Immature natural killer cell (primary cell): ENCODE measurements around the gene ZBED1. TPM values are rescaled to one million over a fixed set of nuclear protein-coding genes. Genes with fewer than 3 reads are reported as not detected.
"Not testable (repeated sequence)": the region's sequence is repeated elsewhere in the genome, so short reads cannot be mapped to it uniquely, and the experiment has no call there.

Experiments
- DNase-seq, 3 donors: peaks; one replicate each; pipeline ENCODE4 v3.0.0; 2022; ENCODE audit warnings: mixed read lengths in 1 of 3
- H3K27ac Mint-ChIP-seq, 6 donors: one replicate each; pipeline ENCODE4 v1.8.0; 2020; ENCODE audit warnings: mixed read lengths in 6 of 6, mild to moderate bottlenecking in 5 of 6, inconsistent platforms in 4 of 6, moderate library complexity in 3 of 6
- H3K27me3 Mint-ChIP-seq, 3 donors: one replicate each; pipeline ENCODE4 v1.8.0; 2020 to 2021; ENCODE audit warnings: low read depth in 3 of 3, mild to moderate bottlenecking in 3 of 3, mixed read lengths in 3 of 3, moderate library complexity in 3 of 3, inconsistent platforms in 1 of 3
- H3K36me3 Mint-ChIP-seq, 3 donors: one replicate each; pipeline ENCODE4 v1.8.0; 2020; ENCODE audit warnings: mixed read lengths in 3 of 3, inconsistent platforms in 2 of 3, mild to moderate bottlenecking in 2 of 3
- H3K4me1 Mint-ChIP-seq, 2 donors: one replicate each; pipeline ENCODE4 v1.8.0; 2020; ENCODE audit warnings: inconsistent platforms in 2 of 2, mild to moderate bottlenecking in 2 of 2, mixed read lengths in 2 of 2, moderate library complexity in 1 of 2
- H3K4me3 Mint-ChIP-seq, 5 donors: one replicate each; pipeline ENCODE4 v1.8.0; 2020; ENCODE audit warnings: mild to moderate bottlenecking in 5 of 5, mixed read lengths in 5 of 5, inconsistent platforms in 3 of 5, moderate library complexity in 3 of 5
- H3K9me3 Mint-ChIP-seq, 6 donors: one replicate each; pipeline ENCODE4 v1.8.0; 2020; ENCODE audit warnings: mild to moderate bottlenecking in 6 of 6, mixed read lengths in 6 of 6, inconsistent platforms in 4 of 6, moderate library complexity in 3 of 6
- polyA plus RNA-seq, 3 donors: library from polyadenylated mRNA; unstranded; fragments of 300-500 nt; fragmentation: Illumina TruSeq; gene quantifications; one replicate each; pipeline ENCODE4 v1.2.3, GENCODE V29; 2021

ZBED1 gene
- polyA plus RNA-seq, 3 donors from 2014 or later, result 23.7 to 48.1 (median 41.4) TPM

- H3K27ac Mint-ChIP-seq, result not testable (repeated sequence)
These were observed 33.7 kb upstream of the ZBED1 start for GRCh38 chrX:2534261-2535021.

GRCh38 chrX:2533424-2533823, 32.6 kb upstream of the ZBED1 start:
- Mint-ChIP-seq H3K36me3 (no peaks in the 10 kb centered on the region), H3K4me1 (no peaks in the 10 kb centered on the region), H3K27ac (no peak overlapping the region), H3K9me3 (no peaks in the 10 kb centered on the region), H3K27me3 (peaks cover 5 to 9% (median 8%) of the 10 kb centered on the region in 3 donors), H3K4me3 (no peak overlapping the region)
- no peak for DNase-seq

More at GRCh38 chrX:2534261-2535021, 33.7 kb upstream of the ZBED1 start:
- H3K9me3 Mint-ChIP-seq, H3K4me3 Mint-ChIP-seq, DNase-seq, H3K4me1 Mint-ChIP-seq, H3K36me3 Mint-ChIP-seq, H3K27me3 Mint-ChIP-seq: not testable (repeated sequence)

DNA sequence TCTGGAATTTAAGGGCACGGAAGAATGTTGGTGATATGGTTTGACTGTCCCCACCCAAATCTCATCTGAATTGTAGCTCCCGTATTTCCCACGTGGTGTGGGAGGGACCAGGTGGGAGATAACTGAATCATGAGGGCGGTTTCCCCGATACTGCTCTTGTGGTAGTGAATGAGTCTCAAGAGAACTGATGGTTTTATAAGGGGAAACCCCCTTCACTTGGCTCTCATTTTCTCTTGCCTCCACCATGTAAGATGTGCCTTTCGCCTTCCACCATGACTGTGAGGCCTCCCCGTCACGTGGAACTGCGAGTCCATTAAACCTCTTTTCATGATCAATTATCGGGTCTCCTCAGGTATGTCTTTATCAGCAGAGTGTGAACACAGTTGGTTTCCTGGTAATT, 25.6 kb upstream of the ZBED1 start:
- no peak for DNase-seq
- no peaks in the 10 kb centered on the region for H3K36me3 Mint-ChIP-seq
- H3K27me3 Mint-ChIP-seq, result peaks cover 0 to 13% (median 2%) of the 10 kb centered on the region in 3 donors
- no peak overlapping the region for H3K4me3 Mint-ChIP-seq
- no peak overlapping the region for H3K27ac Mint-ChIP-seq
- H3K4me1 Mint-ChIP-seq, result no peaks in the 10 kb centered on the region
- H3K9me3 Mint-ChIP-seq, result no peaks in the 10 kb centered on the region

- Mint-ChIP-seq H3K4me1 (no peaks in the 10 kb centered on the region), H3K27ac (no peak overlapping the region), H3K36me3 (no peaks in the 10 kb centered on the region), H3K4me3 (no peak overlapping the region), H3K9me3 (no peaks in the 10 kb centered on the region), H3K27me3 (peaks cover 0 to 13% (median 2%) of the 10 kb centered on the region in 3 donors)
- no peak for DNase-seq
These were observed 23.1 kb upstream of the ZBED1 start for GRCh38 chrX:2523911-2524310.

DNA sequence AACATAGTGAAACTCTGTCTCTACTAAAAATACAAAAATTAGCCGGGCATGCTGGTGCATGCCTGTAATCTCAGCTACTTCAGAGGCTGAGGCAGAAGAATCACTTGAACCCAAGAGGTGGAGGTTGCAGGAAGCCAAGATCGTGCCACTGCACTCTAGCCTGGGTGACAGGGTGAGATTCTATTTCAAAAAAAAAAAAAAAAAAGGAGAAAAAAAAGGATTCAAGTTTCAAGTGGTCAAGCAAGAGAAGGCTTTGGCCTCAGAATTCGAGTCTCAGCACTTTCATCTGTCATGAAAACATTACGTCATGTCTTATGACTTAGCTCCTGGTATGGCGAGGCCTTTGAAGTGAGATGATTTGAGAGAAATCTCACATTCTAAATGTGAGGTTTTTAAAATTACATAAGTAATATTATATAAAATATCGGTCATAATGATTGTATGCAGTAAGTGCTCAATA, 21.2 kb upstream of the ZBED1 start:
- H3K4me1 Mint-ChIP-seq, result no peaks in the 10 kb centered on the region
- H3K27ac Mint-ChIP-seq, result no peak overlapping the region
- DNase-seq, result no peak
- H3K4me3 Mint-ChIP-seq, result no peak overlapping the region
- no peaks in the 10 kb centered on the region for H3K9me3 Mint-ChIP-seq
- H3K36me3 Mint-ChIP-seq, result no peaks in the 10 kb centered on the region
- H3K27me3 Mint-ChIP-seq, result peaks cover 0 to 16% (median 4%) of the 10 kb centered on the region in 3 donors

GRCh38 chrX:2521092-2521926, 20.5 kb upstream of the ZBED1 start:
- H3K4me1 Mint-ChIP-seq, result no peaks in the 10 kb centered on the region
- H3K4me3 Mint-ChIP-seq, result no peak overlapping the region
- peaks cover 0 to 16% (median 1%) of the 10 kb centered on the region in 3 donors for H3K27me3 Mint-ChIP-seq
- H3K36me3 Mint-ChIP-seq, result no peaks in the 10 kb centered on the region
- H3K9me3 Mint-ChIP-seq, result no peaks in the 10 kb centered on the region
- DNase-seq, result no peak
- no peak overlapping the region for H3K27ac Mint-ChIP-seq

DNA sequence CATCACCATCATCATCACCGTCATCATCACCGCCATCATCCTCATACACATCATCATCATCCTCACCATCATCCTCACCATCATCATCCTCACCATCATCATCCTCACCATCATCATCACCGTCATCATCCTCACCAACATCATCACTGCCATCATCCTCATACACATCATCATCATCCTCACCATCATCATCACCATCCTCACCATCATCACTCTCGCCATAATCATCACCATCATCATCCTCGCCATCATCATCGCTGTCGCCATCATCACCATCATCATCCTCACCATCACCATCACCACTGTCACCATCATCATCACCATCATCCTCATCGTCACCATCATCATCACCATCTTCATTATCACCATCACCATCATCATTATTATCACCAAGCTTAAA, 19.8 kb upstream of the ZBED1 start:
- H3K4me1 Mint-ChIP-seq, result no peaks in the 10 kb centered on the region
- H3K27me3 Mint-ChIP-seq, result peaks cover 0 to 11% (median 1%) of the 10 kb centered on the region in 3 donors
- no peak for DNase-seq
- H3K36me3 Mint-ChIP-seq, result no peaks in the 10 kb centered on the region
- H3K27ac Mint-ChIP-seq, result no peak overlapping the region
- H3K9me3 Mint-ChIP-seq, result no peaks in the 10 kb centered on the region
- H3K4me3 Mint-ChIP-seq, result no peak overlapping the region

DNA sequence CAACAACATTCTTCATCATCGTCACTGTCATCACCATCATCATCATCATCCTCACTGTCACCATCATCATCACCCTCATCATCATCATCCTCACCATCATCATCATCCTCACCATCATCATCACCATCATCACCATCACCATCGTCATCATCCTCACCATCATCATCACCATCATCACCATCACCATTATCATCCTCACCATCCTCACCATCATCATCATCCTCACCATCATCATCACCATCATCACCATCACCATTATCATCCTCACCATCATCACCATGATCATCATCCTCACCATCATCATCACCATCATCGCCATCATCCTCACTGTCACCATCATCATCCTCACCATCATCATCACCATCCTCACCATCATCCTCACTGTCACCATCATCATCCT, 18.9 kb upstream of the ZBED1 start:
- H3K9me3 Mint-ChIP-seq, DNase-seq, H3K27ac Mint-ChIP-seq, H3K36me3 Mint-ChIP-seq, H3K4me3 Mint-ChIP-seq, H3K4me1 Mint-ChIP-seq: not testable (repeated sequence)
- peaks cover 0 to 11% (median 1%) of the 10 kb centered on the region in 3 donors for H3K27me3 Mint-ChIP-seq

DNA sequence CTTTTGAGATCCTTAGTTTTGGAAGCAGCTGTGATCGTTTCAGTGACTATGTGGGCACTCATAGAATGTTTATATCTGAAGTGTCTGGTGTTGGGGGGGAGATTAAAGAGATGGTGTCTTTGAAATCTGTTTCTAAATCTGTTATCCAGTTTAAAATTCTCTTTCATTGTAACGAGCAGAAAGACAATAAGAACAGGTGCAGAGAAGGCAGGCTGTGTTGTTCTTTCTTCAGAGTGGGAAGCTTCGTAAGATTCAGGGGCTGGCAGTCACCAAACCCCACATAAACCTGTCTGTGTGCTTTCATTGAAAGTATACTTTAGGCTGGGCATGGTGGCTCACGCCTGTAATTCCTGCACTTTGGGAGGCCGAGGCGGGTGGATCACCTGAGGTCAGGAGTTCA, 16.3 kb upstream of the ZBED1 start:
- Mint-ChIP-seq H3K27me3 (peaks cover 0 to 3% (median 1%) of the 10 kb centered on the region in 3 donors), H3K27ac (no peak overlapping the region), H3K4me3 (no peak overlapping the region), H3K36me3 (no peaks in the 10 kb centered on the region), H3K4me1 (no peaks in the 10 kb centered on the region), H3K9me3 (no peaks in the 10 kb centered on the region)
- no peak for DNase-seq

DNA sequence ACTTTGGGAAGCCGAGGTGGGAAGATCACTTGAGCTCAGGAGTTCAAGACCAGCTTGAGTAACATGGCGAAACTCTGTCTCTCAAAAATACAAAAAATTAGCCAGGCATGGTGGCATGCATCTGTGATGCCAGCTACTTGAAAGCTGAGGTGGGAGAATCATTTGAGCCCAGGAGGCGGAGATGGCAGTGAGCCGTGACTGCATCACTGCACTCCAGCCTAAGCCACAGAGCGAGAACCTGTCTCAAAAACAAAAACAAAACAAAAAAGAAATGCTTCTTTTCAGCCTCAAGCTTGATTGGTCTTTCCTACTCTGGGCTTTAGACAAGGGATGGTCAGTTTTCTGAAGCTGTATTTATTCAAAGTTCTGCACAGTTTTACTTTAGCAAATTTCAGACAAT, 15.8 kb upstream of the ZBED1 start:
- Mint-ChIP-seq H3K9me3 (no peaks in the 10 kb centered on the region), H3K27ac (no peak overlapping the region)

DNA sequence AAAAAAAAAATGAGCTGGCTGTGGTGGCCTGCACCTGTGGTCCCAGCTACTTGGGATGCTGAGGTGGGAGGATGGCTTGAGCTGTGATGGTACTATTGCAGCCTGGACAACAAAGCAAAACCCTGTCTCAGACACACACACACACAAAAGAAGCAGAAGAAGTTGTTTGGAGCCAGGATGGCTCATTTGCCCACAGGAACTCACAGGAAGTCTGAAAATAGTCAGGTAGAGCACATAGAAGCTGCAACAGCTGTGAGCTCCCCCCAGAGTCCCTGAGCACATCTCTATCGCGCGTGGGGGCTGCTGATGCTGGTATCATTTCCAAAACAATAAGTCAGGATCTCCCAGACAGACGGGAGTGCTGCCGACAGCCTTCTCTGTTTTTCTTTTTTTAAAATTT, 13.4 kb upstream of the ZBED1 start:
- Mint-ChIP-seq H3K36me3 (no peaks in the 10 kb centered on the region), H3K4me1 (no peaks in the 10 kb centered on the region), H3K9me3 (no peaks in the 10 kb centered on the region), H3K27ac (no peak overlapping the region), H3K4me3 (no peak overlapping the region), H3K27me3 (peaks cover 0 to 3% (median 3%) of the 10 kb centered on the region in 3 donors)
- no peak for DNase-seq

More for the DNA sequence above, 15.8 kb upstream of the ZBED1 start:
- peaks cover 0 to 3% (median 1%) of the 10 kb centered on the region in 3 donors for H3K27me3 Mint-ChIP-seq
- no peaks in the 10 kb centered on the region for H3K4me1 Mint-ChIP-seq
- H3K36me3 Mint-ChIP-seq, result no peaks in the 10 kb centered on the region
- no peak for DNase-seq
- H3K4me3 Mint-ChIP-seq, result no peak overlapping the region

- H3K4me1 Mint-ChIP-seq, result no peaks in the 10 kb centered on the region
- H3K4me3 Mint-ChIP-seq, result no peak overlapping the region
- no peaks in the 10 kb centered on the region for H3K36me3 Mint-ChIP-seq
- H3K27me3 Mint-ChIP-seq, result peaks cover 0 to 7% (median 2%) of the 10 kb centered on the region in 3 donors
- H3K9me3 Mint-ChIP-seq, result no peaks in the 10 kb centered on the region
- no peak overlapping the region for H3K27ac Mint-ChIP-seq
- no peak for DNase-seq
These were observed 12.4 kb upstream of the ZBED1 start for GRCh38 chrX:2513121-2513664.

DNA sequence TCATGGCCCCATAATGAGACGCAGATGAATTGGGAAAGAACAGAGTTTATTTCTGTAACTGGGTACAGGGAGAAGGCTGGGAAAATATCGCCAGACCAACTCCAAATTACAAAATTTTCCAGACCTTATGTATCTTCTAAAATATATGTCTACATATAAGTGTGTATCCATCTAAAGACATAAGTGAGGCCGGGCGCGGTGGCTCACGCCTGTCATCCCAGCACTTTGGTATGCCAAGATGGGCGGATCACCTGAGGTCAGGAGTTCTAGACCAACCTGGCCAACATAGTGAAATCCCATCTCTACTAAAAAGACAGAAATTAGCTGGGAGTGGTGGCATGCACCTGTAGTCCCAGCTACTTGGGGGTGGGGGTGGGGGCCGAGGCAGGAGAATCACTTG, 11.7 kb upstream of the ZBED1 start:
- no peaks in the 10 kb centered on the region for H3K36me3 Mint-ChIP-seq
- H3K4me3 Mint-ChIP-seq, result no peak overlapping the region
- no peak for DNase-seq
- H3K9me3 Mint-ChIP-seq, result no peaks in the 10 kb centered on the region
- H3K4me1 Mint-ChIP-seq, result no peaks in the 10 kb centered on the region
- no peak overlapping the region for H3K27ac Mint-ChIP-seq
- H3K27me3 Mint-ChIP-seq, result peaks cover 0 to 5% (median 2%) of the 10 kb centered on the region in 3 donors

GRCh38 chrX:2511326-2511725, 10.6 kb upstream of the ZBED1 start:
- Mint-ChIP-seq H3K9me3 (no peaks in the 10 kb centered on the region), H3K4me3 (no peak overlapping the region), H3K27me3 (peaks cover 0 to 5% (median 4%) of the 10 kb centered on the region in 3 donors), H3K27ac (no peak overlapping the region), H3K4me1 (no peaks in the 10 kb centered on the region), H3K36me3 (no peaks in the 10 kb centered on the region)
- no peak for DNase-seq
